Loucy (cell line): Measurements from ENCODE around the gene LUZP4.

Source experiments
- H2AFZ ChIP-seq: fragments of 200-600 bp; sonication (generic); 2 replicates; pipeline ENCODE4 v1.6.0; 2016; ENCODE audit warnings: antibody characterized with exemption, mild to moderate bottlenecking, low read length, moderate library complexity
- H3F3A ChIP-seq: fragments of 200-600 bp; 2 replicates; pipeline ENCODE4 v1.6.0; 2016; ENCODE audit warnings: antibody characterized with exemption, low read depth, mild to moderate bottlenecking
- H3K27me3 ChIP-seq: fragments of 200-600 bp; sonication (generic); 2 replicates; pipeline ENCODE4 v1.6.1; 2014; ENCODE audit warnings: low read length, mild to moderate bottlenecking; ENCODE audit not compliant: insufficient read depth, poor library complexity, severe bottlenecking
- H3K36me3 ChIP-seq: fragments of 200-600 bp; sonication (generic); 2 replicates; pipeline ENCODE4 v1.6.1; 2016; ENCODE audit warnings: low read length; ENCODE audit not compliant: insufficient read depth
- H3K4me1 ChIP-seq: fragments of 200-600 bp; sonication (generic); 2 replicates; pipeline ENCODE4 v1.5.1; 2014; ENCODE audit warnings: low read length, mild to moderate bottlenecking; ENCODE audit not compliant: insufficient read depth, poor library complexity, severe bottlenecking
- H3K4me2 ChIP-seq: fragments of 200-600 bp; sonication (generic); 2 replicates; pipeline ENCODE4 v1.6.0; 2014; ENCODE audit warnings: antibody characterized with exemption, low read length, low read depth, mild to moderate bottlenecking; ENCODE audit not compliant: poor library complexity, severe bottlenecking
- H3K4me3 ChIP-seq: fragments of 200-600 bp; sonication (generic); 2 replicates; pipeline ENCODE4 v1.5.1; 2014; ENCODE audit warnings: low read length, mild to moderate bottlenecking, mixed read lengths; ENCODE audit not compliant: poor library complexity, severe bottlenecking
- H3K79me2 ChIP-seq: fragments of 200-600 bp; sonication (generic); 2 replicates; pipeline ENCODE4 v1.6.1; 2014; ENCODE audit warnings: low read length; ENCODE audit not compliant: insufficient read depth
- H3K9ac ChIP-seq: fragments of 200-600 bp; sonication (generic); 2 replicates; pipeline ENCODE4 v1.6.0; 2014; ENCODE audit warnings: mild to moderate bottlenecking, low read depth, low read length, moderate library complexity; ENCODE audit not compliant: poor library complexity, severe bottlenecking
- H3K9me2 ChIP-seq: fragments of 200-600 bp; sonication (generic); replicated peaks from 2 replicates; pipeline ENCODE4 v1.6.1; 2016; ENCODE audit warnings: low read depth, low read length, mixed read lengths
- H3K9me3 ChIP-seq: fragments of 200-600 bp; sonication (generic); 2 replicates; pipeline ENCODE4 v1.6.1; 2014; ENCODE audit warnings: mild to moderate bottlenecking, antibody characterized with exemption, low read length, low read depth; ENCODE audit not compliant: insufficient read depth
- H4K20me1 ChIP-seq: fragments of 200-600 bp; sonication (generic); 2 replicates; pipeline ENCODE4 v1.6.0; 2014; ENCODE audit warnings: antibody characterized with exemption, low read length, mild to moderate bottlenecking; ENCODE audit not compliant: insufficient read depth, poor library complexity, severe bottlenecking
- EZH2phosphoT487 ChIP-seq: fragments of 200-600 bp; IDR thresholded peaks from 2 replicates; pipeline ENCODE4 v1.6.1; 2018; ENCODE audit warnings: antibody characterized with exemption, mild to moderate bottlenecking, moderate library complexity, borderline replicate concordance
- TF ChIP-seq, protein P1 (sequence below): fragments of 200-600 bp; sonication (generic); conservative IDR thresholded peaks from 2 replicates; pipeline ENCODE4 v1.5.1; 2014; ENCODE audit warnings: mild to moderate bottlenecking, antibody characterized with exemption, low read length

Gene LUZP4

DNA sequence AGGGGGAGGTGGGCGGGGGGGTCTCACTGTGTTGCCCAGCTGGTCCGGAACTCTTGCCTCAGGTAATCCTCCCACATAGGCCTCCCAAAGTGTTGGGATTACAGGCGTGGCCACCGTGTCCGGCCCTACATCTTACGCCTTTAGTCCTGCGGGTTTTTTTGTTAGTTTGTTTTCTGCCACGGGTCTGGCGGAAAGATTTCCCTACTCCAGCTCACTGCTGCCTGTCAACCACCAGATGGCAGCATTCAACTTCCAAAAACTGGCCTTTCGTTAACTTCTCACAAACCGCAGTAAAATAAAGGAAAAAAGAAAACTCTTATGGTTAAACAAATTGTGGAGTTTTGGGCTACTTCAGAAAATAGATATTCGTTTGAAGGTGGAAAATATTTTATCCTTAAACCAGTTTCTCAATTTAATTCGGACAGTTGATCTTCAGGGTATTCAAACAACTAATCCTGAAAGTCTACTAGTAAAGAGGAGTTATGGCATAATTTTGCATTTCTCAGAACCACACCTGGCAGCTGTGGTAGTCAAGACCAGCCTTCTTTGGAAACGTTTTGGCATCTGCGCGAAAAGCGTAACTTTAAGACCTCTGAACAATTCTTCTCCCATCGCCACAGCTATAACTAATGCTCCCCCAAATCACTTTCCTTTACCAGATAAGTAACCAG is 41.1 kb downstream of the LUZP4 start:
- H3K4me2 ChIP-seq = no peak overlapping the region

DNA sequence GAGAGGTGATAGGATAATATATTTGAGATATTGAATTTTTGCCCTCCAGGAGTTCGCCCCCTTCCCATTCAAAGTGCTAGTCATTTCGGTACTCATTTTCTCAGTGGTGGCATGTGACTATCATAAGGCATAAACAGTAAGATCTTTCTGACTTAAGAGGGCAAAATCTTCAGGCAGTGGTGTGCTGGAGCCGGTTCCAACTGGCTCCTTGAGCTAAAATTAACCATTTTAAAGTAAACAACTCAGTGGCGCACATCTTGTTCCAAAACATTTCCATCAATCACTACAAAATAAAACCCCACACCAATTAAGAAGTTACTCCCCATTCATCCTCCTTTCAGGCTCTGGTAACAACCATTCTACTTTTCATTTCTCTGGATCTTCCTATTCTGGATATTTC is 43.3 kb downstream of the LUZP4 start:
- no peak overlapping the region for H3K4me3 ChIP-seq
- H3K4me1 ChIP-seq = no peaks in the 10 kb centered on the region
- H3K79me2 ChIP-seq = no peaks in the 10 kb centered on the region
- no peak overlapping the region for H2AFZ ChIP-seq
- no peaks in the 10 kb centered on the region for H3F3A ChIP-seq
- no peaks in the 10 kb centered on the region for H3K36me3 ChIP-seq
- H3K9me3 ChIP-seq = no peaks in the 10 kb centered on the region
- H3K4me2 ChIP-seq = no peak overlapping the region
- TF ChIP-seq, protein P1, sequence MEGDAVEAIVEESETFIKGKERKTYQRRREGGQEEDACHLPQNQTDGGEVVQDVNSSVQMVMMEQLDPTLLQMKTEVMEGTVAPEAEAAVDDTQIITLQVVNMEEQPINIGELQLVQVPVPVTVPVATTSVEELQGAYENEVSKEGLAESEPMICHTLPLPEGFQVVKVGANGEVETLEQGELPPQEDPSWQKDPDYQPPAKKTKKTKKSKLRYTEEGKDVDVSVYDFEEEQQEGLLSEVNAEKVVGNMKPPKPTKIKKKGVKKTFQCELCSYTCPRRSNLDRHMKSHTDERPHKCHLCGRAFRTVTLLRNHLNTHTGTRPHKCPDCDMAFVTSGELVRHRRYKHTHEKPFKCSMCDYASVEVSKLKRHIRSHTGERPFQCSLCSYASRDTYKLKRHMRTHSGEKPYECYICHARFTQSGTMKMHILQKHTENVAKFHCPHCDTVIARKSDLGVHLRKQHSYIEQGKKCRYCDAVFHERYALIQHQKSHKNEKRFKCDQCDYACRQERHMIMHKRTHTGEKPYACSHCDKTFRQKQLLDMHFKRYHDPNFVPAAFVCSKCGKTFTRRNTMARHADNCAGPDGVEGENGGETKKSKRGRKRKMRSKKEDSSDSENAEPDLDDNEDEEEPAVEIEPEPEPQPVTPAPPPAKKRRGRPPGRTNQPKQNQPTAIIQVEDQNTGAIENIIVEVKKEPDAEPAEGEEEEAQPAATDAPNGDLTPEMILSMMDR = no peak
- TF ChIP-seq EZH2phosphoT487 = no peak
- H3K9ac ChIP-seq = no peak overlapping the region
- no peaks in the 10 kb centered on the region for H3K27me3 ChIP-seq
- no peaks in the 10 kb centered on the region for H3K9me2 ChIP-seq
- no peaks in the 10 kb centered on the region for H4K20me1 ChIP-seq

More for the DNA sequence above, 41.1 kb downstream of the LUZP4 start:
- Histone ChIP-seq H2AFZ (no peak overlapping the region), H3K9ac (no peak overlapping the region), H4K20me1 (no peaks in the 10 kb centered on the region), H3K9me2 (no peaks in the 10 kb centered on the region), H3K36me3 (no peaks in the 10 kb centered on the region), H3K79me2 (no peaks in the 10 kb centered on the region), H3F3A (no peaks in the 10 kb centered on the region), H3K9me3 (no peaks in the 10 kb centered on the region), H3K27me3 (no peaks in the 10 kb centered on the region), H3K4me3 (no peak overlapping the region), H3K4me1 (no peaks in the 10 kb centered on the region)
- TF ChIP-seq EZH2phosphoT487 = no peak
- TF ChIP-seq, protein P1 = peak; percentile 69

- H2AFZ ChIP-seq = no peak overlapping the region
- H3K4me2 ChIP-seq = no peak overlapping the region
- no peaks in the 10 kb centered on the region for H3K4me1 ChIP-seq
- no peaks in the 10 kb centered on the region for H3K9me2 ChIP-seq
- no peaks in the 10 kb centered on the region for H3K79me2 ChIP-seq
- H3K27me3 ChIP-seq = no peaks in the 10 kb centered on the region
- H3K4me3 ChIP-seq = no peak overlapping the region
- H4K20me1 ChIP-seq = no peaks in the 10 kb centered on the region
- no peaks in the 10 kb centered on the region for H3F3A ChIP-seq
- H3K9ac ChIP-seq = no peak overlapping the region
- TF ChIP-seq EZH2phosphoT487 = no peak
- TF ChIP-seq, protein P1 = no peak
- no peaks in the 10 kb centered on the region for H3K36me3 ChIP-seq
- no peaks in the 10 kb centered on the region for H3K9me3 ChIP-seq
Measured at GRCh38 chrX:115333446-115333845, 43.9 kb downstream of the LUZP4 start.
